Activated effector memory CD4-positive, alpha-beta T cell treated with anti-CD3 and anti-CD28 coated beads, Interleukin-2, amount 50 U/mL, for 16 hours (primary cell): ENCODE results near the gene FOXP2.
"Not testable (repeated sequence)": the region's sequence is repeated elsewhere in the genome, so short reads cannot be mapped to it uniquely, and the experiment has no call there.

ENCODE experiments used
- DNase-seq: peaks from one replicate; pipeline ENCODE4 v3.0.0-alpha.2; 2020

Gene FOXP2

DNA sequence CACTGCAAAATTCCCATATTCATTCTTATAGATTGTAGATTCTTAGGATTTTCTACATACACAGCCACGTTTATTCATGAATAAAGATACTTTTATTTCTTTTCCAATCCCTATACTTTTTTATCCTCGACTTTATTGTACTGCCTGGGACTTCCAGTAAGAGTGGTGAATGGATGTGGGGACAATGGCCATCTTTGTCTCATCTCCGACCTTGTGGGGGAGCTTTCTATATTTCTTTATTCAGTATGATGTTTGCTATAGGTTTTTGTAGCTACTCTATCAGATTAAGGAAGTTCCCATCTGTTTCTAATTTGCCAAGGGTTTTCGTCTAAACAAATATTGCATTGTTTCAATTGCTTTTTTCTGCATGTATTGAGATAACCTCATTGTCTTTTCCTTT is 184.3 kb downstream of the FOXP2 start:
- DNase-seq, result no peak

DNA sequence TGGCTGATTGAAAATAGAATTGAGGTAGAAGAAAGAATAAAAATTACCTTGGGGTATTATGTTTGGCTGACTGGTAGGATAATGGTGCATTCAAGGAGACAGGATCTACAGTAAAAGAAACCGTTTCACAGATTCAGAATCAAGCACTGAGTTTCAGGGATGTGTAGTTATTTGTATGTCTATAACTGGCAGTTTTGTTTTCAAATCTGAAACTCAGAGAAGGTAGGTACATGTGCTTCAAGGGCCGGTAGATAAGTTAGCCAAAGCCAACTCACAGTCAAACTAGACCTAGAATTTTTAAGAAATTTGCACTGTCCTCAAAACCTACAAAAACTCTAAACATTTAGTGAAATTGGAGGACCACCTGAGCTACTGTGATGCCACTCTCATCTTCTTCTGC is 191.5 kb downstream of the FOXP2 start:
- no peak for DNase-seq

DNA sequence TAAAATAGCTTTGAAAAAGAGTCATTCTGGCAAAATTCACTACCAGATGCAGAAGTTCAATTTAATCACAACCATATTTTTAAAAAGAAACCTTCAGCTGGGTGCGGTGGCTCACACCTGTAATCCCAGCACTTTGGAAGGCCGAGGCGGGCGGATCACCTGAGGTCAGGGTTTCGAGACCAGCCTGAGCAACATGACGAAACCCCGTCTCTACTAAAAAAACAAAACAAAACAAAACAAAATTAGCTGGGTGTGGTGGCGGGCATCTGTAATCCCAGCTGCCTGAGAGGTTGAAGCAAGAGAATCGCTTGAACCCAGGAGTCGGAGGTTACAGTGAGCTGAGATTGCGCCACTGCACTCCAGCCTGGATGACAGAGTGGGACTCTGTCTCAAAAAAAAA is 194.2 kb downstream of the FOXP2 start:
- DNase-seq, result not testable (repeated sequence)

DNA sequence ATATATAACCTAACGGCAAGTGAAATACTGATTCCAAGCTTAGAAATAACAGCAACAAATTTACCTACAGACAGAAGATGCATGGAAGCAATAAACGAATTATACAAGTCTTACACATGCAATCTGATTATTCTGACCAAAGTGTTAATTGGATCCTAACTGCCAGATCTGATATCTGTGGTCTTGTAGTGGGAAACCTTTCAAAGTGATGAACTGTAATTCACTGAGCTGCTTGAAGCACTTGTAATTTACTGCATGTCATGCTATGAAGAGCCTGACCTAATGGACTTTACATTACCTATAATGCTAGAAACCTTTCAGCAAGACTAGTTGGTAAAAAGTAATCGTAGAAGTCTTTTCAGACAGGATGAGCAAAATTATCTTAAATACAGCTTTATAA is 205.6 kb downstream of the FOXP2 start:
- no peak for DNase-seq

DNA sequence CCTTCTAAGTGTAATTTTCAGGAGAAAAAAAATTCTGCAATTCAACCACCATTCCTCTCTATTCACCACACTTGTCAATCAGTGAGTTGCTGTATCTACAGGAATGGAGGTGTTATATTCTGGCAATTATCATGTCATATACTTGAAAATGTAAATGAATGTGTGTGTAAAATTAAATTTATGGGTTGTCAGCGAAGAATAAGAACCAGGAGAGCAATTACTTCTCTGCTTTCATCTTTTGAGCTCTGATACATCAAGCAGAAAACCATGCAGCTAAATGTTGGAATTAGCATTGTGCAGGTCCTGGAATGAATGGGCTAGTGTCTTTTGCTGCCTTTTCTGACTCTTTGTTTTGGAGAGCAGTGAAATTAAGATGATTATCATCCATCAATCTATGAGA is 207.6 kb downstream of the FOXP2 start:
- no peak for DNase-seq

DNA sequence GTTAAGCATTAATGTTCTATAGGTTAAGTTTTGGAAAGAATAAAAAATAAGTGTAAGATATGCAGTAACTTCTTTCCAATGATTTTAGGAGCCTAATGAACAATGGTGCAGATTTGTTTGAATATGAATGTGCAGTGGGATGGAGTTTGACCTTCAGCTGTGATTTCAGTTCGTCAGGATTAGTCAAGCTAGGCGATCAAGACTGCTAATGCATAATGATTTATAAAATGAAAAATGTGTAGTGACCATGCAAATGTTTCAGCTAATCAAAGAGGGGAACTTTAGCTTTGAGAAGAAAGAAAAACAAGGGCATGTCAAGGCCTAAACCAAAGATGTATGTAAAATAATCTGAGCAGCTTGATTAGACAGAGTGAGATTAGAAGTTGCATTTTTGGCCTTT is 208.5 kb downstream of the FOXP2 start:
- DNase-seq, result no peak

DNA sequence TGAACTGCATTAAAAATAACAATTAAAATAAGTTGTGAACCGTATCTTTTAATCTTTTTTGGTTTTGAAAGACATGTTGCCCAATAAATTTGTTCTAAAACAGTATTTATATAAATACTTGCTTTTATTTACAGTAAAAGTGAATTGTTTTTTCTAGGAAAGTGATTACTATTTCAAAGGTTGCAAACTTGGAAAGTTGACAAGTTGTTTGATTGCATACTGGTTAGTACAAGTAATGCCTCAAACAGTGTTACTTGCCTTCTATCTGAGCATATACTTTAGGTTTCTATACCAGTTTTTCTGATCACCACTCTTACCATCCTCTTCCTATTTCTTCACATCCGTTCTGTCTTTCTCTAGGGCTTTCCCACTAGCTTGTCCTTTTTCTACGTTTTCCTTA is 212.6 kb downstream of the FOXP2 start:
- no peak for DNase-seq

DNA sequence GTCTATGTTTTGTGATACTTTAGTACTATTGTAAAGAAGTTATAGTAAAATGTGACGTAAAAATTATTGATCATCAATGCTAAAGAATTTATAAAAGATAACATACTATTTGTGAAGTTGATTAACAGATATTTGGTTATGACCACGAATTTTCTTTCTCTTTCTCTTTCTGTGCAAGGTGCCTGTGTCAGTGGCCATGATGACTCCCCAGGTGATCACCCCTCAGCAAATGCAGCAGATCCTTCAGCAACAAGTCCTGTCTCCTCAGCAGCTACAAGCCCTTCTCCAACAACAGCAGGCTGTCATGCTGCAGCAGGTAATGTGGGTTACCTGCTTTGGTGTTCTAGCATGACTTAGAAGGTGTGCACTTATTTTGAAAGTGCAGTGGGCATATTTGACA is 213.7 kb downstream of the FOXP2 start:
- DNase-seq, result no peak

DNA sequence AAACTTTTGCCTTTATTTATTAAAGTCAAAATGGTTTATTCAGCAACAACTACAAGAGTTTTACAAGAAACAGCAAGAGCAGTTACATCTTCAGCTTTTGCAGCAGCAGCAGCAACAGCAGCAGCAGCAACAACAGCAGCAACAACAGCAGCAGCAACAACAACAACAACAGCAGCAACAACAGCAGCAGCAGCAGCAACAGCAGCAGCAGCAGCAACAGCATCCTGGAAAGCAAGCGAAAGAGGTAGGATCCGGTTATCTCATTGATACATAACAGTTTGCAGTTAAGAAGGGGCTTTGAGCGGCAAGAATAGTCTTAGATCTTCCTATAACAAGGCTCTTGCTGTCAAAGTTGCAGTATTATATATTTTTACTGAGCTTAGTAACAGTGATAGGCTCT is 215.1 kb downstream of the FOXP2 start:
- no peak for DNase-seq

DNA sequence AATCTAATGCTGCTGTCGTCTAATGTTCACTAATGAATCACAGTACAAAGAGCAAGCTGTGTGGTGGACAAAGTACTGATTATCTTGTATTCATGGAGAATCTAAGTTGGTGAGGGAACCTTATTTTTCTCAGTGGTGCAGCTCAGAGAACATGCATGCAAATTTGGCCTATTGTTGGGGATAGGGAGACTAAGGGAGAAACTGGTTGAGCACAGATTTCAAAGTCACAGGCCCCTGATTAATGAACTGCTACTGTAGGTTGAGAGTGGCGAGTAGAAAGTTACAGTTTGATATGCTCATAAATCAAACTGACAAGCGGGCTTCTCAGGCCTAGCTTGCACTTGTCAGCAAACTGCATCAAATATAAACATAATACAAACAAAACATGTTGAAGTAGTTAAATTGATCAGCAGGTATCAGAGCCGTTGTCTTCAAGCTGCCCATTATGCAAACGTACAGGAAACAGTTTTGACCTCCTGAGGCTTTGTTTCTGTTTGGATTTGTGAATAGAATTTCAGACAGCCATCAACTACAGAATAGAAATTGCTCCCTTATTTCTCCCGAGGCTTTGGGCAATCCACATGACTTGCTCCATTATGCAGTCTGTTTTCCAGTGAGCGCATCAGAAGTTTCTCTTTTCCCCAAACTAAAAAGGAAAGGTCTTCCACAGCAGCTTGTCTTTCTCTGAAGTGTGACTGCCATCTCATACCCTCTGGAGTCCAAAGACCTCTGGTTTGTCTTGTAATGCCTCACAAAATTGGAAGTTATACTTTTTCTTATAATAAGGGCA is 215.8 kb downstream of the FOXP2 start:
- DNase-seq, result no peak

DNA sequence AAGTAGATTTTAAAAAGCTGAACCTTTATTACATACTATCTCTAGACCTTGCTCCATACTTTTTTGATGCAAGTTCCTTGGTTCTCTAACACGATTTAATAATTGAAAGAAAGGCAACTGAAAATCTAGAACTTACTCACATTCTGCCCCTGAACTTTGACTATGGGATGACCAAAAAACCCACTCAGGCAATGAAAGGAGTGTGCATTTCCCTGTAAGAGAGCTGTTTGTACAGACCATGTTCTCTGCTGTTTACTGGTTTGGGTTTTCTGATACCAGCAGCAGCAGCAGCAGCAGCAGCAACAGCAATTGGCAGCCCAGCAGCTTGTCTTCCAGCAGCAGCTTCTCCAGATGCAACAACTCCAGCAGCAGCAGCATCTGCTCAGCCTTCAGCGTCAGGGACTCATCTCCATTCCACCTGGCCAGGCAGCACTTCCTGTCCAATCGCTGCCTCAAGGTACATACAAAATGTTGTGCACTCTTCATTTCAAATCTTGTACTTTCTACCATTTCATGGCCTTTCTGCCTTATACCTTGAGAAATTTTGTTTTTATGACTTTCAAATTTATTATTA is 216.7 kb downstream of the FOXP2 start:
- no peak for DNase-seq

DNA sequence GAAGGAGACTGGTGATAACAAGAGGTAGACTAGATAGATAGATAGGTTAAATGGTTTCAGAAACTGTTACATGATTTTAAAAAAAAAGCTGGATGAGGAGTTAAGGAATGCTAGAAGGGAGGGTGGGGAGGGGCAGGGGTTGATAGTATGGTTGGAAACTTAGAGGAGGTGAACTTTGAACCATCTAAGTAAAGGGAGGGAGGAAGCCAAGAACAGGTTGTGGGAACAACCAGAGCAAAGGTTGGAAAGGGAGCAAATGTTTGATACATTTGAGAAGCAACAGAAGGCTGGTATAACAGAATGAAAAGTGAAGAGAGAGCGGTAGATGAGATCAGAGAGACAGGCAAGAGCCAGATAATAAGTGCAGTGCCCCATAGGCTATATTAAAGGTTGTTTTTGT is 224.8 kb downstream of the FOXP2 start:
- DNase-seq, result no peak

DNA sequence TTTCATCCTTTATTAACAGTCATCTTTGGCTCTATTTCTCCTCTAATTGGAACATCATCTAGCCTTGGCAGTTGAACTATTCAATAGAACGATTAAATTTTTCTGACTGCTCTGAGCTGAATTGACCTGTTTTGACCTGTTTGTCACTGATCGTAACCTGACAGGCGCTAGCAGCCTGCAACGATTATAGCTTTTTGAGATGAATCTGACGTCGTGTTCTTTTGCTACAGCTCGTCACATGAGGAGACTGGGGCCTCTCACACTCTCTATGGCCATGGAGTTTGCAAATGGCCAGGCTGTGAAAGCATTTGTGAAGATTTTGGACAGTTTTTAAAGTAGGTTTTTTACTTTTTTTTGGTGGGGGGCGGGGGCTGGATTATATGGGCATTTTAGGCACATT is 229.8 kb downstream of the FOXP2 start:
- no peak for DNase-seq

DNA sequence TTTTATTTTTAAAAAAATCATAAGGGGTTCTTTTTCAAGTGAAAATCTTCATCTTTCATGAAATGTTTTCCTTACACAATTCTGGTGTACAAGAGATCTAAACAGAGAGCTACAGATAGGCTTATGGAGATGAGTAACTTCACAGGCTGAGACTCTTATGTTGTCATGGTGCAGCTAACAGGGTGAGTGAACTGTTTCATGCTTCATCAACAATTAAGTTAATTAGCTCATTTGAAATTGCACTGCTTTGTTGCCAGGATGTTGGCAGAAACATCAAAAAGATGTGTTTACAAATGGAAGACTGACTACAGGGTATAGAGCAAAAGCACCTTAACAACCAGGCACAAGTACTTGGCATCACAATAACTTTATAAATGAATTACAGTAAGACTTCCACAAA is 230.8 kb downstream of the FOXP2 start:
- no peak for DNase-seq

DNA sequence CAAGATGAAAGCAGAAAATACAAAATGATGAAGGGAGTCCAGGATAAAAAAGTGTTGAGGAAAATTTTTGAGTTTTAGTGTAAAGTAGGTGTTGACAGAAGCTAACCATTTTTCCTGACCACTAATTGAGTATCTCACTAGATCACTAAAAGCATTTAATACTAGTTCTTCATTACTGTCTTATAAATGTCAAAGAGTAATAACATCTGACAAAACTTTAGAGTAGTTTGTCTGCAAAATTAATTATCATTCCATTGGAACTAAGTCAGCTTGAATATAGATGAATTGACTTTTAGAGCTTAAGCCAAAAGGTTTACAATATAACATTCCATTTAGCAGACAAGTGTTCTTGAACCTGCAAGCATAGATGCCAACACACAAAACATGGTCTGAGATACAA is 232.9 kb downstream of the FOXP2 start:
- DNase-seq, result no peak

DNA sequence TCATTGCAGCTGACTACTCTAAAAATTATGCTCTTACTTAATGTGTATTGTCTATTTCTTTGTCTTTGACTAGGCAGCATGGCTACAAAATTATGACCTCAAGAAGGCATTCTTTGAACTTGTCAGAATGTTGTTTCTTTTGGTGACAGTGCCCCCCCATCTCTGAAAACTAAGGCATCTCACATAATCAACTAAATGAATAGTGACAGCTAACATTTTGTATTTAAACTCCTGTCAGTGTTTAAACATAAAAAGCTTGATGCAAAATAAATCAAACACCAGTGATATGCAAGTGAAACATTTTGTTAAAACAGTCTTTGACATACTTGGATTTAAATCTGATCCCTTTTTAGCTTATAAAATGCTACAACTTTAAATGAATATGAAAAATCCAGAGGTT is 233.5 kb downstream of the FOXP2 start:
- DNase-seq, result no peak

DNA sequence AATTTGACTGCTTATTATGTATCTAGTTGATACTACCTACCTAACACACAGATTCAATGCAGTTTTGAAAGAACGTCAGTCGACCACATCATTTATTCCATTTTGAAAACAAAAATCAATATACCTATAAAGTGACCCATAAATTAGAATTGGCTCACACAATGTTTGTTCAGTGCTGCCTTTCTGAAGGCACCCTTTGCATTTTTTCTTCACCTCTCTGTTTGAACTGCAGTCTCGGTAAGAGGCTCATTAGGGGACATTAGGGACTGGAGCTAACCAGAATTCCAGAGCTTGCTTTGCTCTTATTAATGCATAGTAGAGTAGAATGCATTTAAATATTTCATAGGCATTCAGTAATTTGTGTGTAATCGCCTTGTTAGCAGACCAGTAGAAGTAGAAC is 234.1 kb downstream of the FOXP2 start:
- no peak for DNase-seq

DNA sequence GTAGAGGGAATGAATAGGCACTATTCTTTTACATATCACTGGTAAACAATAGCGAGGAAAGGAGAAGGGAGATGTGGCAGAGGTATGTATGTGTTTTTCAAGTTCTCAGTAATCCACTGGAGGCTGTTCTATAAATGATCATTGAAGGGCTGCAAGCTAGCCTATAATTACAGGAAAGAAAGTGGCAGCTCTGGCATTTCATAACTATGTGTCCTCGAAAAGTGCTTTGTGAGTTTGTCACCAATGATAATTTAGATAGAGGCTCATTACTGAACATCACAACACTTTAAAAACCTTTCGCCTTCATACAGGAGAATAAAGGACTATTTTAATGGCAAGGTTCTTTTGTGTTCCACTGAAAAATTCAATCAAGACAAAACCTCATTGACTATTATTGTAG is 235.1 kb downstream of the FOXP2 start:
- no peak for DNase-seq

DNA sequence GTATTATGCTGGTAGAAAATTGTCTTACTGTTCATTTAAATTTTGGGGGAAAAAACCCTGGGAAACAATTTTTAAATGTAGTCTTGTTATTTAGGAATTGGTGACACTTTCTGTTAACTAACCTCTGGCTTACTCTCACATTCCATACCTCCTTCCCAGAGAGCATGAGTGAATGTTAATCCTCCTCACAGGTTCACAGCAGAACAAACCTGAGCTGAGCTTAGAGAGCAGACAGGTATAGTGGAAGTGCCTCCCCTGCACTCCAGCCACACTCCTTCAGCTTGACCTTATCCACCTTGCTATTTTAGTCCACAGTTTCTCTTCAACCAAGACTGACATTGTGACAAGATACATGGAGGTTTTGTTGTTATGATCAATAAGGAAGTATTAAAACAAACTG is 235.9 kb downstream of the FOXP2 start:
- no peak for DNase-seq

DNA sequence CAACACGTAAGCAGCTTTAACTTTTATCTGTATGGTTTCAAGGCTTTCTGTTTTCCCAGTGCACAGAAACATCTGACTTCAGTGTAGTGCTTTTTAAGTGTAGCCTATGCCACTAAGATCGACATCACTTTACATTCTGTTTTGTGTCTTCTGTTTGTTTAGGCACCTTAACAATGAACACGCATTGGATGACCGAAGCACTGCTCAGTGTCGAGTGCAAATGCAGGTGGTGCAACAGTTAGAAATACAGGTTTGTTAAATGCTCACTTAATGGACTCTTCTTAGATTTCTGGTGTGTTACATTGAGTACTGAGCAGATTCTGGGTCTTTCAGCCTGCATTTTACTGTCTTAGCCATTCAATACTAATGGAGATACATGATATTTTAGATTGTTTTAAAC is 237.4 kb downstream of the FOXP2 start:
- no peak for DNase-seq

DNA sequence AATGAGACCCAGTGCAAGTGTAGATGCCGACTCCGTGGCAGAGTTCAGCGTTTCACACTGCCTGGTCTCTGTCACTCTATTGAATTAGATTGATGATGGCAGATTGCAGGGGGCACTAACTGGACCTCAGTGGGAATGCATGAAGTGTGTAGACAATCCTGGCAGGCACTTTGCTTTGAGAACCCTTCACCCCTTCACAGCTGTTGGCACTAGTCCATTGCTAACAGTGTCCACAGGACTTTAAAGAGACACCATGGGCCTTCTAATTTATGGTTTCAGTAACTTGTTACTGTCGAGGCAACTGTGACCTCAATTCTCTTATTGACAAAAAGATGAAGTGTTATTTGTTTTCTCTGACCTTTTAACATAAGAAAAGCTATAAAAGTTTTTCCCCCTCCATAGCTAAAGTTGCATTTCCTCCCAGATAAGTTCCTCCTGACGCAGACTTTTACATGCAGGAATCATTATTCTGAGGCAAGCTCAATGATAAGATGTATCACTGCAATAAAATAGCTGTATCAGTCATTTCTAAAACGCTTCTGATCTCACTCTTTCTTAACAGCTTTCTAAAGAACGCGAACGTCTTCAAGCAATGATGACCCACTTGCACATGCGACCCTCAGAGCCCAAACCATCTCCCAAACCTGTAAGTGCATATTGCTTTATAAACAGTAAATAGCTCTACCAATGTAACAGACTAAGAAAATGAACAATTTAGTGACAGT is 238.9 kb downstream of the FOXP2 start:
- DNase-seq, result no peak

DNA sequence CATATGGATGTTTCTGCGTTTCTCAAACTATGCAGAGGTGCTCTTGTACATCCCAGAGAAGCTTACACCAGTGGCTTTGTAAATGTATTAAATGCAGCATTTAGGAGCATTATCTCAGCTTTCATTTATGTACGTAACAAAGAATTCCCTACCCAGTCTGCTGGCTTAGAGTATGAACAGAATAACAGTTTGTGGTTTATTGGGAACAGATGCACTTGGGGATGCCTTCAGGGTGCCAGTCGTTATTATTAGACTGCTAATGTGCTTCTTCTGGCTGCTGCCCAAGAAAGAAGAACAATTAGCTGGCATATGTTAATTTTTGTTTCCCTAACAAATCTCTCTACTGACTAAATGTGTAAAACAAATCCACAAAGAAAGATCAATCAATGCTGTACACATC is 241.9 kb downstream of the FOXP2 start:
- no peak for DNase-seq

DNA sequence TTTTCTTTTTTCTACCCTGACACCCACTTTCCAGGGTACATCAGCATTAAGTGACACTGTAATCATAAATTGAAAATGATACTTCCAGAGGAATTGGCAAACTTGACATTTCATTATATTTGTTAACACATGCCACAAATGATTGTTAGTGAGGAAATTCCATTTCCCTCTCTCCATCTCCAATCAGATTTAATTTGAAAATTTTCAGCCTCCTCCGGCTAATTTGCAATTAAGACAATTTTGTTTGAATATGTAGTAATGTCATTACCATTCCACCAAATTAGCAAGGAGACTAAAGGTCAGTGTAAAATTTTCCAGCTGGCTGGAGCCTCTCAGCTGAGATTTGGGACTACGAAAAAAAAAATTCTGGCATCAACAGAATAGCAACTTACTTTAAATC is 242.7 kb downstream of the FOXP2 start:
- no peak for DNase-seq

DNA sequence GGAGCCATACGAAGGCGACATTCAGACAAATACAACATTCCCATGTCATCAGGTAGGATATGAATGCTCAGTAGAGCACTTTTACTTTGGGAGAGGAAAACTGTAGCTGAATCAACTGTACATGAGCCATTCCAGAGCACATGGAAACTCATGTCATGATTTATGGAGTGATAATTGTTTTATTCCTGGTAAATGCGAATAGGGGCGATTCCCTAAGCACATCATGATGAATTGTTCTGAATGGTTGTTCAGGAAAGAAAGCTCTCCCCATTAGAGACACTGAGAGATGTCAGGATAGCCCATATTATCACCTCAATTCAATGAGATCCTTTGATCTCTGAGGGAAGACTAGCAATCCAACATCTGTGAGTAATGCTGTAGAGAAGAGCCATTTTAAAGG is 243.6 kb downstream of the FOXP2 start:
- DNase-seq, result no peak
